Activated CD8-positive, alpha-beta memory T cell treated with anti-CD3 and anti-CD28 coated beads for 48 hours (primary cell): ENCODE data around the gene KLK6.

Source experiments
- DNase-seq, 3 experiments: peaks; one replicate each; pipeline ENCODE4 v3.0.0-alpha.2; 2020; ENCODE audit warnings: low read depth in 2 of 3, low spot score in 2 of 3

KLK6 gene

GRCh38 chr19:50969413-50969760, at the start of gene KLK6:
Gene KLK6, minus strand, starts transcription at chr19:50969591. Its CDS starts 1,487 bp downstream, at chr19:50968104.
- no peak for DNase-seq

GRCh38 chr19:51018745-51019543, 49.6 kb upstream of the KLK6 start:
- DNase-seq, result no peak

GRCh38 chr19:51016798-51017683, 47.6 kb upstream of the KLK6 start:
- peak; percentile 23 to 71 (median 33) for DNase-seq

GRCh38 chr19:51015691-51016267, 46.4 kb upstream of the KLK6 start:
- no peak for DNase-seq

- DNase-seq, result no peak
Measured at GRCh38 chr19:51014242-51014641, 44.9 kb upstream of the KLK6 start.

GRCh38 chr19:51012661-51013190, 43.3 kb upstream of the KLK6 start:
- no peak for DNase-seq

- no peak for DNase-seq
Measured at GRCh38 chr19:51010066-51010795, 40.8 kb upstream of the KLK6 start.

GRCh38 chr19:51009061-51009891, 39.9 kb upstream of the KLK6 start:
- DNase-seq, result no peak

GRCh38 chr19:51007488-51007887, 38.1 kb upstream of the KLK6 start:
- no peak for DNase-seq

GRCh38 chr19:51006406-51006805, 37.0 kb upstream of the KLK6 start:
- no peak for DNase-seq

- DNase-seq, result no peak
Measured at GRCh38 chr19:51005248-51005647, 35.9 kb upstream of the KLK6 start.

- no peak for DNase-seq
Measured at GRCh38 chr19:51003316-51003715, 33.9 kb upstream of the KLK6 start.

- DNase-seq, result no peak
Measured at GRCh38 chr19:51002542-51003311, 33.3 kb upstream of the KLK6 start.

- no peak for DNase-seq
Measured at GRCh38 chr19:51002089-51002532, 32.7 kb upstream of the KLK6 start.

GRCh38 chr19:51001515-51001914, 32.1 kb upstream of the KLK6 start, which contains the start of gene KLK8:
Gene KLK8, minus strand, starts transcription at chr19:51001604. Its CDS starts 437 bp downstream, at chr19:51001167.
- DNase-seq, result no peak

GRCh38 chr19:51000981-51001380, 31.6 kb upstream of the KLK6 start:
- DNase-seq, result no peak

GRCh38 chr19:51000426-51000825, 31.0 kb upstream of the KLK6 start:
- DNase-seq, result no peak

- DNase-seq, result no peak
Measured at GRCh38 chr19:50998686-50999085, 29.3 kb upstream of the KLK6 start.

- no peak for DNase-seq
Measured at GRCh38 chr19:50998061-50998460, 28.7 kb upstream of the KLK6 start.
